Cardiac fibroblast (primary cell): ENCODE results near the gene DYSF.
"Not testable (repeated sequence)": the region's sequence is repeated elsewhere in the genome, so short reads cannot be mapped to it uniquely, and the experiment has no call there.

Experiments used
- DNase-seq, 2 donors: peaks; one replicate each; pipeline versions ENCODE4 v3.0.0 to v3.0.0-alpha.2; 2010; ENCODE audit warnings: low read depth in 2 of 2
- H3K4me3 ChIP-seq, 2 donors: replicated peaks in 1 of 2; 1 replicate in 1 of 2; 2 replicates in 1 of 2; pipeline ENCODE4 v1.5.1; 2011; ENCODE audit warnings: low read depth in 2 of 2, low read length in 2 of 2, mild to moderate bottlenecking in 2 of 2, moderate library complexity in 1 of 2
- CTCF ChIP-seq: IDR thresholded peaks from one replicate; pipeline ENCODE4 v1.5.1; 2011; ENCODE audit warnings: low read depth, mild to moderate bottlenecking, low read length, inconsistent platforms

Gene DYSF

GRCh38 chr2:71453404-71454220, at the start of gene DYSF:
TSS of gene DYSF (plus strand) at chr2:71453561.
- peak; percentile 46 to 60 for DNase-seq
- TF ChIP-seq CTCF = no peak

GRCh38 chr2:71409611-71410010, 43.8 kb upstream of the DYSF start:
- H3K4me3 ChIP-seq = no peak overlapping the region
- TF ChIP-seq CTCF = no peak
- peak in 1 of 2 donors; percentile 14 for DNase-seq

More at GRCh38 chr2:71453404-71454220, at the start of gene DYSF:
- peak within 1 kb of the TSS; percentile 54 to 62 for H3K4me3 ChIP-seq

GRCh38 chr2:71410696-71411095, 42.7 kb upstream of the DYSF start:
- DNase-seq = peak in 1 of 2 donors; percentile 47
- no peak for TF ChIP-seq CTCF
- H3K4me3 ChIP-seq = no peak overlapping the region

GRCh38 chr2:71416866-71417265, 36.5 kb upstream of the DYSF start:
- not testable (repeated sequence) for DNase-seq, H3K4me3 ChIP-seq

- TF ChIP-seq CTCF = no peak
- H3K4me3 ChIP-seq = no peak overlapping the region
- no peak for DNase-seq
These were observed 35.8 kb upstream of the DYSF start for GRCh38 chr2:71417300-71418202.

GRCh38 chr2:71419145-71419544, 34.2 kb upstream of the DYSF start:
- H3K4me3 ChIP-seq = no peak overlapping the region
- TF ChIP-seq CTCF = no peak
- no peak for DNase-seq

GRCh38 chr2:71419976-71420375, 33.4 kb upstream of the DYSF start:
- no peak overlapping the region for H3K4me3 ChIP-seq
- no peak for DNase-seq
- TF ChIP-seq CTCF = no peak
